ENCODE results near the gene ZNF892.

DNA sequence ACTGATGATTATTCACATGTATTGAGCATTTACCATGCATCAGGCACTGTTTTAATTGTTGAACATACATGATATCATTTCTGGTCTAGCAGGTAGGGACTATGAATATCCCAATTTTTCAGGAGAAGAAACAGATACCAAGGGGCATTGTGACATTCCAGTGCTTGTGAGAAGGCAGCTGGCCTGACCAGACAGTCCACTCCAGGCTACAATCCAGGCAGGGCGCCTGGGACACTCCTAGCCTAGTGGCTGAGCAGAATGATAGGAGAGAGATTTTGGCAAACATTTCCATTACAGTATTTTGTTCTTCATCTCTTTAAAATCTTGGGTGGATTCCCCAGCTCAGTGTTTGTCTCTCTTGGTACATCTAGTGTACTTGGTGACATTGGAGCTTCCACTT lies 24.9 kb downstream of the ZNF892 start:
- no peak for TF ChIP-seq TAF1 (conservative IDR thresholded peaks at IDR 0.05)
- TF ChIP-seq, protein P1, sequence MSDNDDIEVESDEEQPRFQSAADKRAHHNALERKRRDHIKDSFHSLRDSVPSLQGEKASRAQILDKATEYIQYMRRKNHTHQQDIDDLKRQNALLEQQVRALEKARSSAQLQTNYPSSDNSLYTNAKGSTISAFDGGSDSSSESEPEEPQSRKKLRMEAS (IDR thresholded peaks at IDR 0.05) = no peak

Data from liver (tissue), 2 donors.